Measurements from ENCODE around the gene ERICH4. TPM values are rescaled to one million over a fixed set of nuclear protein-coding genes. Genes with fewer than 3 reads are reported as not detected.
"Not testable (repeated sequence)": the region's sequence is repeated elsewhere in the genome, so short reads cannot be mapped to it uniquely, and the experiment has no call there.

ERICH4 gene
- total RNA-seq, 1 donor from 2014 or later = not detected

- no peaks in the 10 kb centered on the region for H3K9me3 Mint-ChIP-seq
- H3K4me3 Mint-ChIP-seq = no peak overlapping the region
- H3K36me3 Mint-ChIP-seq (ENCODE audit: low read depth) = peaks cover 3% of the 10 kb centered on the region
- no peak for DNase-seq (ENCODE audit: low spot score)
- no peak overlapping the region for H3K27ac Mint-ChIP-seq
- no peaks in the 10 kb centered on the region for H3K27me3 Mint-ChIP-seq (ENCODE audit: insufficient read depth)
- no peaks in the 10 kb centered on the region for H3K4me1 Mint-ChIP-seq (ENCODE audit: low read depth)
- intact Hi-C loops (cut with micrococcal nuclease) = no loop called here
These were observed 34.7 kb upstream of the ERICH4 start for GRCh38 chr19:41408256-41408655.

- H3K36me3 Mint-ChIP-seq (ENCODE audit: low read depth); H3K4me3 Mint-ChIP-seq; H3K27me3 Mint-ChIP-seq (ENCODE audit: insufficient read depth); DNase-seq (ENCODE audit: low spot score); H3K4me1 Mint-ChIP-seq (ENCODE audit: low read depth); H3K27ac Mint-ChIP-seq; intact Hi-C loops (cut with micrococcal nuclease); H3K9me3 Mint-ChIP-seq: not testable (repeated sequence)
These were observed 34.1 kb upstream of the ERICH4 start for GRCh38 chr19:41408846-41409245.

DNA sequence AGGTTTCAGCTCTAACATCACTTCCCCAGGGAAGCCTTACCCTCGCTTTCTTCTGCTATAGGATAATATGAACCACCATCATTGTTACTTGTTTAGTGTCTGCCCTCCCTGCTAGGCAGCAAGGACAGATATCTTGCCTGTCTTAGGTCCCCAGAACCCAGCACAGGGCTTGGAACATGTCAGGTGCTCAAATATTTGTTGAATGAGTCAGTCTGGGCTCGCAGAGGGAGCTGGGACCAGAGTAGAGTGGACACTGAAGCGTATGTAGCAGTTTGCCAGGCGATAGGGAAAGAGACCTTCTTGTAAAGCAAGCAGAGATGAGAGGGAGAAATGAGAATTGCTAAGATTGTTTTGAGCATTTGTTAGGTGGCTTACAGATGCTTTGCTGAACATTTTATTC is 33.7 kb upstream of the ERICH4 start:
- DNase-seq (ENCODE audit: low spot score) = no peak
- Mint-ChIP-seq H3K36me3 (ENCODE audit: low read depth) (peaks cover 10% of the 10 kb centered on the region), H3K9me3 (no peaks in the 10 kb centered on the region), H3K27me3 (ENCODE audit: insufficient read depth) (no peaks in the 10 kb centered on the region), H3K4me3 (no peak overlapping the region), H3K27ac (no peak overlapping the region), H3K4me1 (ENCODE audit: low read depth) (no peaks in the 10 kb centered on the region)
- intact Hi-C loops (cut with micrococcal nuclease) = no loop called here

- Mint-ChIP-seq H3K27me3 (ENCODE audit: insufficient read depth) (no peaks in the 10 kb centered on the region), H3K9me3 (no peaks in the 10 kb centered on the region), H3K4me1 (ENCODE audit: low read depth) (no peaks in the 10 kb centered on the region), H3K27ac (no peak overlapping the region), H3K36me3 (ENCODE audit: low read depth) (peaks cover 13% of the 10 kb centered on the region), H3K4me3 (no peak overlapping the region)
- intact Hi-C loops (cut with micrococcal nuclease) = no loop called here
- no peak for DNase-seq (ENCODE audit: low spot score)
These were observed 32.5 kb upstream of the ERICH4 start for GRCh38 chr19:41410336-41411054.

DNA sequence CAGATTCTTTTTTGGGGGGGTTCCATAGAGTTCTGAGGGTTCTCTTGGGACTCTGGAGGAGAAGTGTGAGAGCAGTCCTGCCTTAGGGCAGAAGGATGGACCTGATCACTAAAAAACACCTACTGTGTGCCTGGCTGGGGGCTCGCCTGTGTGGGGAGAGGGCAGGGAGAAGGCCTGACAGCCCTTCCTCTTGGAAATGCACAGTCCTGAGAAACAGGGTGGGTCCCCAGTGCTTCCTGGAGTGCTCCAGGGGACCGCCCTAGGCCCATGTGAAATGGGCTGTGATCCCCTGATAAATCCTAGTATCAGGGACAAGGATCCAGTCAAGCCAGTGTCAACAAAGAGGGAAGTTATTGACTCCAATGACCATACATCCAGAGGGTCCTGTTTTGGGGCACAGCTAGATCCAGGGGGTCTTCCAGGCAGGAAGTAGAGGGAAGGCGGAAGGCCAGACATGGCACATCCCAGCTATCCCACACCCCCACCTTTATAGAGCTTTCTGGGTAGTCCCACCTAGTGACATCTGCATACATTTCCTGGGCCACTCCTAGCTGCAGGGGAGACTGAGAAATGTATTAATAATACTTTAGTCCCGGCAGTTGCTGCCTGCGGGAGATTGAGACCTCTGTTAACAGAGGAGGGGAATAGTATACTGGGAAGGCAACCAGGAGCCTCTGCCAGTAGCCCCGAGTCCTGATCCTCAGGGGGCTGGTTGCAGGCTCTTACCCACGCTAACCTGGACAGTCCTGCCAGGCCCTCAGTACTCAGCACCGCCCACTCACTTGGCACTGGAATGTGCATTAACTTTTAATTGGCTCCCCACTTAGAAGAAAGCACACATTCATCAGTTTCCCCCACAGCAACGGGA is 31.6 kb upstream of the ERICH4 start:
- Mint-ChIP-seq H3K9me3 (no peaks in the 10 kb centered on the region), H3K36me3 (ENCODE audit: low read depth) (peaks cover 13% of the 10 kb centered on the region), H3K4me3 (no peak overlapping the region), H3K4me1 (ENCODE audit: low read depth) (no peaks in the 10 kb centered on the region), H3K27ac (no peak overlapping the region), H3K27me3 (ENCODE audit: insufficient read depth) (no peaks in the 10 kb centered on the region)
- no peak for DNase-seq (ENCODE audit: low spot score)
- intact Hi-C loops (cut with micrococcal nuclease) = no loop called here

DNA sequence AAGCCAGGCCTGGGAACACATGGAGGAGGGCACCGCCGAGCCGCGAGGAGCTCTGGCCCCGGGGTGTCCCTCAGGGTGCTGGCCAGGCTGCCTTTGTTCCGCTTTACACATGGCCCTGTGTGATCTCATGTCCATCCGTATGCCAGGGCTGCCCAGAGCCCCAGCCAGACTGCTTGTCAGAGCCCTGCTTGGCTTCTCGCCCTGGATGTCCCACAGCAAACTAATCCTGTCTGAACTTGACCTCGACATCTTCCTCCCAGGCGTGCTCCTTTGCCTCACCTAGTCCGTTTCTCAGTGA is 31.0 kb upstream of the ERICH4 start:
- H3K9me3 Mint-ChIP-seq = no peaks in the 10 kb centered on the region
- no peak for DNase-seq (ENCODE audit: low spot score)
- intact Hi-C loops (cut with micrococcal nuclease) = no loop called here
- H3K4me1 Mint-ChIP-seq (ENCODE audit: low read depth) = no peaks in the 10 kb centered on the region
- peaks cover 13% of the 10 kb centered on the region for H3K36me3 Mint-ChIP-seq (ENCODE audit: low read depth)
- no peak overlapping the region for H3K4me3 Mint-ChIP-seq
- no peak overlapping the region for H3K27ac Mint-ChIP-seq
- H3K27me3 Mint-ChIP-seq (ENCODE audit: insufficient read depth) = no peaks in the 10 kb centered on the region

GRCh38 chr19:41412953-41413352 is 30.0 kb upstream of the ERICH4 start:
- DNase-seq (ENCODE audit: low spot score) = no peak
- Mint-ChIP-seq H3K27me3 (ENCODE audit: insufficient read depth) (no peaks in the 10 kb centered on the region), H3K4me3 (no peak overlapping the region), H3K9me3 (no peaks in the 10 kb centered on the region), H3K4me1 (ENCODE audit: low read depth) (no peaks in the 10 kb centered on the region), H3K27ac (no peak overlapping the region), H3K36me3 (ENCODE audit: low read depth) (peaks cover 16% of the 10 kb centered on the region)
- intact Hi-C loops (cut with micrococcal nuclease) = no loop called here

GRCh38 chr19:41413947-41414346 is 29.0 kb upstream of the ERICH4 start:
- H3K27me3 Mint-ChIP-seq (ENCODE audit: insufficient read depth) = no peaks in the 10 kb centered on the region
- H3K4me3 Mint-ChIP-seq = no peak overlapping the region
- no peaks in the 10 kb centered on the region for H3K9me3 Mint-ChIP-seq
- H3K36me3 Mint-ChIP-seq (ENCODE audit: low read depth) = peaks cover 21% of the 10 kb centered on the region
- no peaks in the 10 kb centered on the region for H3K4me1 Mint-ChIP-seq (ENCODE audit: low read depth)
- intact Hi-C loops (cut with micrococcal nuclease) = no loop called here
- DNase-seq (ENCODE audit: low spot score) = no peak
- no peak overlapping the region for H3K27ac Mint-ChIP-seq

GRCh38 chr19:41414461-41414860 is 28.5 kb upstream of the ERICH4 start:
- no peaks in the 10 kb centered on the region for H3K27me3 Mint-ChIP-seq (ENCODE audit: insufficient read depth)
- H3K36me3 Mint-ChIP-seq (ENCODE audit: low read depth) = peaks cover 24% of the 10 kb centered on the region
- no peak overlapping the region for H3K4me3 Mint-ChIP-seq
- intact Hi-C loops (cut with micrococcal nuclease) = no loop called here
- no peaks in the 10 kb centered on the region for H3K4me1 Mint-ChIP-seq (ENCODE audit: low read depth)
- no peak for DNase-seq (ENCODE audit: low spot score)
- no peak overlapping the region for H3K27ac Mint-ChIP-seq
- no peaks in the 10 kb centered on the region for H3K9me3 Mint-ChIP-seq

DNA sequence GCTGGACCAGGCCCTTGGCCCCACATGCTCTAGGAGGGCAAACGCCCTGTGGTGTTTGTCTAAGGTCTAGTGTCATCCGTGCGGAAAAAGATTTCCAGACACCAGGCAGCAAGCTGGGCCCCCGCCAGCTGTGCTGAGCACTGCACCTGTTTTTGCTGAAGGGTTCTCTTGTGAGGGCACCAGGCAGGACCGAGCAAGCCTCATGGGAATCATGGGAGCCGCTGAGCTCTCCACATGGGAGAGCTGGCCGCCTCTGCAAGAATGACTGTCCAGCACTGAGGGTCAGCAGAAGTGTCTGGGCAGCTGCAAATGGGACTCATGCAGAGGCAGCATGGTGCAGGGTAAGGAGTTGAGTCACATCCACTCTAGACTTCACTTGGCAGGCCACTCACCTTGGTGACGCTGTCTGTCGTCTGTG is 27.8 kb upstream of the ERICH4 start:
- Mint-ChIP-seq H3K4me3 (no peak overlapping the region), H3K27ac (no peak overlapping the region), H3K27me3 (ENCODE audit: insufficient read depth) (no peaks in the 10 kb centered on the region), H3K36me3 (ENCODE audit: low read depth) (peaks cover 24% of the 10 kb centered on the region), H3K4me1 (ENCODE audit: low read depth) (no peaks in the 10 kb centered on the region), H3K9me3 (no peaks in the 10 kb centered on the region)
- DNase-seq (ENCODE audit: low spot score) = no peak
- intact Hi-C loops (cut with micrococcal nuclease) = no loop called here

- peaks cover 28% of the 10 kb centered on the region for H3K36me3 Mint-ChIP-seq (ENCODE audit: low read depth)
- H3K27ac Mint-ChIP-seq = no peak overlapping the region
These were observed 26.7 kb upstream of the ERICH4 start for GRCh38 chr19:41416194-41416674.

GRCh38 chr19:41420101-41420880 is 22.7 kb upstream of the ERICH4 start:
- no peaks in the 10 kb centered on the region for H3K27me3 Mint-ChIP-seq (ENCODE audit: insufficient read depth)
- no peak overlapping the region for H3K4me3 Mint-ChIP-seq
- H3K9me3 Mint-ChIP-seq = no peaks in the 10 kb centered on the region
- H3K27ac Mint-ChIP-seq = no peak overlapping the region
- intact Hi-C loops (cut with micrococcal nuclease) = no loop called here
- peaks cover 24% of the 10 kb centered on the region for H3K36me3 Mint-ChIP-seq (ENCODE audit: low read depth)
- no peak for DNase-seq (ENCODE audit: low spot score)
- H3K4me1 Mint-ChIP-seq (ENCODE audit: low read depth) = no peaks in the 10 kb centered on the region

More at GRCh38 chr19:41416194-41416674, 26.7 kb upstream of the ERICH4 start:
- Mint-ChIP-seq H3K4me3 (no peak overlapping the region), H3K9me3 (no peaks in the 10 kb centered on the region), H3K4me1 (ENCODE audit: low read depth) (no peaks in the 10 kb centered on the region), H3K27me3 (ENCODE audit: insufficient read depth) (no peaks in the 10 kb centered on the region)
- DNase-seq (ENCODE audit: low spot score) = no peak
- intact Hi-C loops (cut with micrococcal nuclease) = no loop called here

- no peak for DNase-seq (ENCODE audit: low spot score)
- Mint-ChIP-seq H3K36me3 (ENCODE audit: low read depth) (peaks cover 26% of the 10 kb centered on the region), H3K4me1 (ENCODE audit: low read depth) (no peaks in the 10 kb centered on the region), H3K27me3 (ENCODE audit: insufficient read depth) (no peaks in the 10 kb centered on the region), H3K4me3 (no peak overlapping the region), H3K27ac (no peak overlapping the region), H3K9me3 (no peaks in the 10 kb centered on the region)
- intact Hi-C loops (cut with micrococcal nuclease) = no loop called here
These were observed 21.6 kb upstream of the ERICH4 start for GRCh38 chr19:41421314-41421713.

All from activated T-helper 1 cell treated with anti-CD3 and anti-CD28 coated beads, Interleukin-12 subunit alpha, Interleukin-12 subunit beta, Interleukin-2, Interleukin-4 antibody, amounts not matched to agents 30 ng/mL and 10 ng/mL and 1 ng/mL, durations not matched to agents 14 hours and 24 hours and 36 hours (primary cell).